ENCODE measurements around the gene SLX9.

SLX9 gene

DNA sequence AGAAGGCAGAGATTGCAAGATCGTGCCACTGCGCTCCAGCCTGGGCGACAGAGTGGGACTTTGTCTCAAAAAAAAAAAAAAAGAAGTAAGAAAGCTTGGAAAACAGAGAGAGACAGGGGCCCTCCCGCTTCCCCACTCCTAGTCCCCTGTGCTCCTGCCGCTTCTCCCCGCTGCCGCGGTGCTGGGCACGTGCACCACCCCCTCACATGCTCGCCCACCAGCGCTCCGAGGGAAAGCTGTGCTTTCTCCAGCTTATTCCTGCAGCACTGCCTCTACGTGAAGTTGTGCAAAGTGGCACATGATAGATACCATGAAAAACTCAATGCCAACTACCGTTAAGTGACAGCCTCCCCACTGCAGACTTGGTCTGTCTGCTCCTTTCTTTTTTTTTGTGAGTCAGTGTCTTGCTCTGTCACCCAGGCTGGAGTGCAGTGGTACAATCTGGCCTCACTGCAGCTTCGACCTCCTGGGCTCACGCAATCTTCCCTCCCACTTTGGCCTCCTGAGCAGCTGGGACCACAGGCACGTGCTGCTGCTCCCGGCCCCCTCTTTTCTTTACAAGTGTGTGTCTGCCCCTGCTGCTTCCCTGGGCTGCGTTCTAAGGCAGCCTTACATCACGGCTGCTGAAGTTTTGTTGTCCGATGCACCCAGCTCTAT is 15.4 kb downstream of the SLX9 start:
- DNase-seq (ENCODE audit: low read depth) = peak; percentile 47
- H3K4me3 ChIP-seq (ENCODE audit: low read depth, low read length) = no peak overlapping the region

DNA sequence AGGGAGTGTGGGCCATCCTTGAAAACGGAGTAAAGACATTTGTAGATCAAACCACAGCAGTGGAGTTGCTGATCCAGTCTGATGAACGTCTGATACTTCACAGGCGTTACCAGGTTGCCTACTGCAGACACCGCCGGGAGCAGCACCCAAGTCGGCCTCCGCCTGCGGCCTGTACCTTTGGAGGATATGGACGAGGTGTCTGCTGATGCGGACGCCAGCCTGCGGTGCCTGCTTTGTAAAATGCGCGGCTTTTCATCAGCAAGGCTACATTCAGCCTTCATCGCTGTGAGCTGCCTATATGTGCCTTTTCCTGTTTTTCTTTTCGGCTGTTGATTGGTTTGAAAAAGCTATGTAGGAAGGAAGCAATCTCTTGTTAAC is 16.0 kb downstream of the SLX9 start:
- H3K4me3 ChIP-seq (ENCODE audit: low read depth, low read length) = no peak overlapping the region
- DNase-seq (ENCODE audit: low read depth) = no peak

DNA sequence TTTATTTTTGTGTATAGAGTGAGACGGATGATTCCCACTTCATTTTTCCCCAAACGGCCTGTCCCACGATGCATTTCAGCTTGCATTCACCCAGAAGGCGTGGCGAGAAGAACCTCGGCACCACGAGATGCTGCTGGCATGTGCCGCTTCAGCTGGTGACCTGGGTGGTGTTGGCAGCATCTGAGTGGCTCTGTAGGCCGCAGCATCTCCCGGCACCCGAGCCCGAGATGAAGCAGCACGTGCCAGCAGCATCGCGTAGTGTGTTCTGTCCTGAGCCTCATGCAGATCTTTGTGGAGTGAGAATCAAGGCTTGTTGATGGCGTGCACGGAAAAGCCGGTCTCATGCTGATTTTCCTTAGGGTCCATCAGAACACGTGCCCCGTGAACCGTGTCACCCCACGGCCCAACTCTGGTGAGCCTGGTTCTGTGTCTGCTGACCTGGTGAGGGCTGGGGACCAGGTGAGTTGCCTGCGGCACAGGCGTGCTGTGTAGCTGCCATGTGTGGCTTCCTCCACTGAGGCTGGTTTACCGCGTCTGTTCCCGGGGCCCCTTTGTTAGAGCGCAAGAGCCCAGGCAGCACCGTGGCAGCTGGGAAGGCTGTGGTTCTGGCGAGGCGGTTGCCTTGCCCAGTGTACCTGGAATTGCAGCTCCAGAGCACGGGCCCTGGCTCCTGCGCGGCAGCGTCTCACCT is 16.7 kb downstream of the SLX9 start:
- no peak for DNase-seq (ENCODE audit: low read depth)
- no peak overlapping the region for H3K4me3 ChIP-seq (ENCODE audit: low read depth, low read length)

DNA sequence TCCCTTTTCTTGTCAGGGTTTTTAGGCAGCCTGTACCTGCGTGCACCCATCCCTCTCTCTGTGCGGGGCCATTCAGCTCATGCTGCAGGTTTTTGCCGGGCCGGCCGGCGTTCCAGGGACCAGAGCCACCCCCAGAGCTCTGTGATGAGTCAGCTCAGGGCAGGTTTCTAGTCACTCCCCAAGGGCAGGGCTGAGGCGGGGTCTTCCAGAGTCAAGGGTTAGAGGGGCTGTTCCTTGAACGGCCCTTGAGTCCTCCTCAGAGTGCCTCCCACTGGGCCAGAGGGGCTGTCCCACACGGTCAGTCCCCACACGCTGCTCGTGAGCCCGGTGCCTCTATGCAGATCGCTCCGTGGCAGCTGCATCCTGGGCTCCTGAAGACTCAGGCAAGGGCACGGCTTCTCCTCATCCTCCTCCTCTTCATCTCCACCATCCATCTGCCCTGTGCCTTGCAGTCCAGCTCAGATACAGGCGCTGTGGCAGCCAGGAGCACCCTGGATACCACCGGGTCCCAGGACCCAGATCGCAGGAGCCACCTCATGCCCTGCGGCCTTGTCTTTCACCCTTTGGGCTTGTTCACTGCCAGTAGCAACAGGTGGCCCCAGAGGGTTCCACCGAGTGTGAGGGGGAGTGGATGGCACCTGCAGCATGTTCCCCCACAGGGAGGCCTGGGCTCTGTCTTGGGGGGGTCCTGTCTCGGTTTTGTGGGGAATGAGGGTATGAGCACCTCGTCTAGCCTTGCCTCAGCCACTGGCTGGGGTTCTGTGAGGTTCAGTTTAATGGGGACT is 17.4 kb downstream of the SLX9 start:
- H3K4me3 ChIP-seq (ENCODE audit: low read depth, low read length) = no peak overlapping the region
- DNase-seq (ENCODE audit: low read depth) = no peak

DNA sequence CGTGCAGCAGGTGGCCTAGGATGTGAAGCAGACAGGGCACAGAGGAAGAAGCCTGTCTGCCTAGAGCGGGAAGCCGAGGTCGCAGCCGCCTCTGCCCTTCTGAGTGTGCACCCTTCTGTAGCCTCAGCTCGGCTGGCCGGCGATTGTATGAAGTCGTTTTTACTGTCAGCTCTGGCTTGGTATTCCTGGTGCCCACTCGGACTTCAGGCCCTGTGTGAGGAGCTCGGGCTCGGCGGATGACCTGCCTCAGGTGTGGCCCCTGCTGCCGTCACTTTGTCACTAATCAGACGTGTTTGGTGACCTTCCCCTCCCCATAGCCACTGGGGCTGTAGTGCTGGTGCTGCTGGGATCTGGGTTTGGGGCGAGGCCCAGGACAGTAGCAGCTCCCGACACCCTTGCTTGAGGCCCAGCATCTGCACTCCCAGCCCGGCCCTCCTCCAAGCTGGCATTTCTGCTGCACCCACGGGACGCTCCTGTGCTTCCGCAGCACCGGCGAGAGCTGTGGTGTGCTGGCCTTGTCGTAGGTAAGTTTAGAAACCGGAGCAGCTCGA is 18.1 kb downstream of the SLX9 start:
- no peak overlapping the region for H3K4me3 ChIP-seq (ENCODE audit: low read depth, low read length)
- no peak for DNase-seq (ENCODE audit: low read depth)

DNA sequence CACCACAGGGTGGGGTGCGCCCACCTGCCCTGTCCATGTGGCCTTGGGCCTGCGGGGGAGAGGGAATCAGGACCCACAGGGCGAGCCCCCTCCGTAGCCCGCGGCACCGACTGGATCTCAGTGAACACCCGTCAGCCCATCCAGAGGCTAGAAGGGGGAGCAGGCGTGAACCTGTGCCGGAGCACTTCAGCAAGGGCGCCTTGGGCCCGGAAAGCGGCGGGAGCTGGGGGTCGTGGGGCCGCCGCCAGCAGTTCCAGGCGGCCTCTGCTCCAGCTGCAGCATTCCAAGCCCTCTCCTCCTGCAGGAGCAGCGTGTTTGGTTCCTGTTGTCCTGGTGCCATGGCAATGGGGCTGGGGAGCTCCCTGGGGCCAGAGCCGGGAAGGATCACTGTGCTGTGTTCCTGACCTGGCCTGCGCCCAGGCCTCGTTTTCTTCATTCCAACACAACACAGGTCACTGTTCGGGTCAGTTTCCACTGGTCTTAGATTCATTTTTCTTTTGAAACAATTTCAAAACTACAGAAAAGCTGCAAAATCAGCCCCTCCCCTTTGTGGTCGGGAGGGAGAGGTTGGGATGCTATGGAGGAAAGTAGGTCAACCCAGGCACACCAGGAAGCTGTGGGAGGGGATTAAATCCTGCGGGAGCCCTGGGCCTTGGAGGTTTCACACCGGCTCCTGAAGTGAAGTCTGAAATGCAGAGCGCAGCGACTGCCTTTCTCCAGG is 18.8 kb downstream of the SLX9 start:
- H3K4me3 ChIP-seq (ENCODE audit: low read depth, low read length) = no peak overlapping the region
- DNase-seq (ENCODE audit: low read depth) = no peak

DNA sequence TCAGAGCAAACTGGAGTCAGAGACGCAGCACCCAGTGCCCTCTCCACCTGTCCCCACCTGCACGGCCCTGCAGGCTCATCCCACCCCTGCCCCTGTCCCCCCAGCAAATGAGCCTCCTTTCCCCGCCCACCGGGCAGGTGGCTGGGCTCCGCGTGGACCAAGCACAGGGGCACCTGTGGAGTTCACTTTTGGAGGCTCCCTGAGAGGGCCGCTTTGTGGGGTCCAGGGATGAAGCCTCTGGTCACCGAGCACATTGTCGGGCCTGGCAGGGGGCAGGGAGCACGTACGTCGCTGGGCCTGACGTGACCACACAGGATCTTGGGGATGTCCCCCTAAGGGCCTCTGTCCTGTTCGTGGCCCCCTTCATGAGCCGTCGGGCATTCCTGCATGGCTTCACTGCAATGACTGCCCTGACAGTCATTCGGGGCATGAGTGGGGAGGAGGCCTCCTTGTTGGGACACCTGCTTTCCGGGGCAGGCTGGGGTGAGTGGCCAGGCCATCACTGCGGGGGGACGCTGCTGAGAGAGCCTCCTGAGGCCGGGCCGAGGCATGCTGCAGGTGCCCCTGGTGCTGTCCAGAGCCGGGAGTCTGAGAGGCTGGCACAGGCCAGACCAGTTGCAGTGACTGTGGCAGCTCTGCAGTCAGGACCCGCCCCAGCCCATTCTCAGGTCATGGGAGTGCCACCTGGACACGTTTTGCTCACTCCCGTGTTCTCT is 19.7 kb downstream of the SLX9 start:
- no peak for DNase-seq (ENCODE audit: low read depth)
- no peak overlapping the region for H3K4me3 ChIP-seq (ENCODE audit: low read depth, low read length)

DNA sequence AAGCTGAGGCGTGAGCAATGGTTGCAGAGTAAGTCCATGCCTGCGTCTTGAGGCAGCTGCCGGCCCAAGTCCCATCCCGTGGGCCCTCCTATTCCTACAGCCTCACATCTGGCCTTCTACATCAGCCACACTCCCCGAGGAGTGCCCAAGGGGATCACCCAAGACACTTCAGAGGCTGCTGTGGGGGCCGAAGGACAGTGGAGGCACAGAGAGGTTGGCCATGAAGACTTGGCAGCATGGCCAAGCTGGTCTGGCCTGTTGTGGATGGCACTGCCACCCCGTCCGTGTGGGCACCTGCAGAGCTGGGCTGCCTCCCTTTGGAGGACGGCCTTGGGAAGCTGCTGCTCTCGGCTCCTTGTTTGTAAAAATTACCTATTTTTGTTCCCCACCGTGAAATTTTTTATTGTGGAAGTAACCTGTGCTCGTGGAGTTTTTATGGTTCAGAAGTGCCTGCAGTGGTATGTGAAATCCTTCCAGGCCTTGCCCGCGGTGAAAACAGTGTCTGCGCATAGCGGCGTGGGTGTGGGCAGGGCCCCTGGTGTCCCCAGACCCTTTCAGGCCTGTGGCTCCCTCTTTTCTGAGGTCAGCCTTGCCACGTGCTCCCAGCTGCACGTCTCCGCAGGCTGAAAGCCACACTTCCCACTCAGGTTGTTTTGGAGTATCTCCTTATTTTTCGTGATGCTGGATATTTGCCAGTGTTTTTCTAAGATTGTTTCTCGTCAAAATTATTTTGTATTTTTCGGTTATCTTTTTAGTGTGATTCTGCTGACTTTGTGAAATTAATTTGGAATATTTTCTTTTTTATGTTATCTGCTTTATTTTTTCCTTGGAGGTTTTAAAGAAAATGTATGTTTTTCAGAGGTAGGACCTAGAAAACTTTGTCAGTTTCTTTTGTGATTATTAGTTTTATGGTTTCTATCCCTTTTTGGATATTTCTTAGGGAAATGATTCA is 20.6 kb downstream of the SLX9 start:
- DNase-seq (ENCODE audit: low read depth) = no peak
- no peak overlapping the region for H3K4me3 ChIP-seq (ENCODE audit: low read depth, low read length)

DNA sequence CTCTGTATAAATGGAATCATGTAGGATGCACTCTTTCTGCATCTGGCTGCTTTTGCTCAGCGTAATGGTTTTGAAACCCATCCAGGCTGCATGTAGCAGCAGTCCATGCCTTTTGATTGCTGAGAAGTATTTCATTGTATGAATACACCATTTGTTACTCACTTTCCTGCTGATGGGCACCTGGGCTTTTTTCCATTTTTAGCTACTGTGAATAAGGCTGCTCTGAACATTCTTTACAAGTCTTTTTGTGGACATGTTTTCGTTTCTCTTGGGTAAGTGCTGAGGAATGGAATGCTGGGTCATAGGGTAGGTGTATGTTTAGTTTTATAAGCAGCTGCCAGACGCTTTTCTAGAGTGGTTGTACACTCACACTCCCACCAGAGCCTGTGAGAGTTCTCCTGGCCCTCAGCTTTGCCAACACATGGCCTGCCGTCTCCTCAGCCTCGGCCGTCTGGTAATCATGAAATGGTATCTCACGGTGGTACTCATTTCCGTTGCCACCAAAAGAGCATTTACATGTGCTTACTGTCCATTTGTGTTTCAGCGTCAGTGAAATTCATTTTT is 22.7 kb downstream of the SLX9 start:
- DNase-seq (ENCODE audit: low read depth) = peak; percentile 99
- no peak overlapping the region for H3K4me3 ChIP-seq (ENCODE audit: low read depth, low read length)

DNA sequence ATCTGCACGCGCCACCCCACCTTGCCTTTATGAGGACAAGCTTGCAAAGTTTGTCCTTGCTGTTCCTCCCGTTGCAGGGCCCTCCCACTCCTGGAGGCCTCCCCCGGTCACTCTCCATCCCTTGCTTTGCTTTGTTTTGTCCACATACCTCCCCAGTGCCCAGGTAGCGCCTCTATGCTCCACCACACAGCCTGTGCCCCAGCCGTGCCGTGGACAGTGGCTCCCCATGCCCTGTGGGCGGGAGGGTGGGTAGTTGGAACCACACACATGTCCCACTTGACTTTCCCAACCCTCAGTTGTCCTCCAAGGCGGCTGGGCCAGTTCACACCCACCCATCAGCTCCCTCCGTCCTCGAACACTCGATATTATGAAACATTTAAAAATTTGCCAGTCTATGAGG is 24.6 kb downstream of the SLX9 start:
- H3K4me3 ChIP-seq (ENCODE audit: low read depth, low read length) = no peak overlapping the region
- no peak for DNase-seq (ENCODE audit: low read depth)

DNA sequence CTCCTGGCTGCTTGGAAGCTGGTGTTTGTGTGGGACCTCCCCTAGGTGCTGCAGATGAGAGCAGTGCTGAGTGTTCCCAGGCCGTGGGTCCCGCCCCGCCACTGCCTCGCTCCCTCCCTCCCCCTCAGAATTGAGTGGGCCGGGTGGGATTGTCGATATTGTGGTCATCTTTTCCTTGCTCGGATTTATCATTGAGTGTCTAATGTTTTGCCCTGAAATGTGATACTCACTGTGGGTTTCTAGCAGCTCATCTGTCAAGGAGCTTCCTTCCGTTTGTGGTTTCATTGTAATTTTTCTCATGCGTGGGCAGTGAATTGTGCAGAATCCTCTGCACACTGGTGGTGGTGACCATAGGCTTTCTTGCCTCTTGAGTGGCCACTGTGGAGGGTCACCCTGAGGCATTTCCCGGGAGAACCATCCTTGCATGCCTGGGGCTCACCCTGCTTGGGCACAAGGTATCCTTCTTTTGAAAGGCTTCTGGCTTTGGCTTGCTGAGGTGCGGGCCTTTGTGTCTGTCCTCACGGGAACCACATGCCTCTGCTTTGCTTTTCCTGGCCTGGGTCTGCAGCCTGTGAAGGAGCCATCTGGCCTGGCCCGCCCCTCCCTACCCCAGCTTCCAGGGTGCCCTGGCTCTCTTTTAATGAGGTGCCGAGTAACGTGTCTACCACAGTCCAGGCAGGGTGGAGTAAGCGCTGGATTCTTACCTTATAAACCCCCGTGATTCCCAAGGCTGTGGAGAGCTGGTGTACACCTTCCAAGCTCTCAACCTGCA is 25.6 kb downstream of the SLX9 start:
- peak; percentile 75 for DNase-seq (ENCODE audit: low read depth)
- H3K4me3 ChIP-seq (ENCODE audit: low read depth, low read length) = no peak overlapping the region

DNA sequence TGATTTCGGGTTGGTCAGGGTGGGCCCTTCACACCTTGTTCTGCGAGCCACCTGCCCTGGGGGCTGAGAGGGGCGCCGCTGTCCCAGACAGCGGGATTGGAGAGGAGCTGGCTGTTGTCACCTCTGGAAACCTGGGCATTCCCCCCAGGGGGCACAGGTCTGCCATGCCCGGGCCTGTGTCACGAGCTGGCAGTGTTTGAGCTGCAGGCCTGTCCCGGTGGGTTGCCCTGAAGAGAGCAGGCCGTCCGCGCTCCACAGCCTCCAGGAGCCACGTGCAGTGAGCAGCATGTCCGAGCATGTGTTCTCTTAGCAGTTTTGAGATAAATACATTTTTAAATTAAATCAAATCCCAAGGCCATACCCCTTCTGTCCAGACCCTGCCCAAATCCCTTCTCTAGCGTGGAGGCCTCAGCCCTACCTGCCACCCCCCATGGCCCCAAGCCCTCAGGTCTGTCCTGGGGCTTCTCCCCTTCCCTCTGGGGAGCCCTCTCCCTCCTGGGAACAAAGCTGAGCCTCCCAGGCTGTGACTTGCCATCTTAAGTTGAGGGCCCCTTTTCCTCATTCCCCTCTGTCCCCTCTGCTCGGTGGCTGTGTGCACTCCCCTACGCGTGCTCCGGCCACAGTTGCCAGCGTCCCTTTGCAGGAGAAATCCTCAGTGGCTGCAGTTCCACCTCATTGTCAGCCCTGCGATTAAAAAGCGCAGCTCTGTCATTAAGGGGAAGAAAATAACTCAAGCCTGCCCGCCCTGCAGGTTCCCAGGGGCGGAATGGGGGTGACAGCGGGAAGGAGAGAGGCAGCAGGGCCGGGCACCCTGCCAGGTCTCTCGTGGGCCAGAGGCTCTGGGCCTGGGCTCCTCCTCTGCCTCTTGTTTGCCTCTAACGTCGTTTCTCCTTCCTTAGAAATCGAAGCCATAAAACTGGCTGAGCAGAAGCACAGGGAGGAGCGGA is 26.6 kb downstream of the SLX9 start:
- no peak for DNase-seq (ENCODE audit: low read depth)
- H3K4me3 ChIP-seq (ENCODE audit: low read depth, low read length) = no peak overlapping the region

DNA sequence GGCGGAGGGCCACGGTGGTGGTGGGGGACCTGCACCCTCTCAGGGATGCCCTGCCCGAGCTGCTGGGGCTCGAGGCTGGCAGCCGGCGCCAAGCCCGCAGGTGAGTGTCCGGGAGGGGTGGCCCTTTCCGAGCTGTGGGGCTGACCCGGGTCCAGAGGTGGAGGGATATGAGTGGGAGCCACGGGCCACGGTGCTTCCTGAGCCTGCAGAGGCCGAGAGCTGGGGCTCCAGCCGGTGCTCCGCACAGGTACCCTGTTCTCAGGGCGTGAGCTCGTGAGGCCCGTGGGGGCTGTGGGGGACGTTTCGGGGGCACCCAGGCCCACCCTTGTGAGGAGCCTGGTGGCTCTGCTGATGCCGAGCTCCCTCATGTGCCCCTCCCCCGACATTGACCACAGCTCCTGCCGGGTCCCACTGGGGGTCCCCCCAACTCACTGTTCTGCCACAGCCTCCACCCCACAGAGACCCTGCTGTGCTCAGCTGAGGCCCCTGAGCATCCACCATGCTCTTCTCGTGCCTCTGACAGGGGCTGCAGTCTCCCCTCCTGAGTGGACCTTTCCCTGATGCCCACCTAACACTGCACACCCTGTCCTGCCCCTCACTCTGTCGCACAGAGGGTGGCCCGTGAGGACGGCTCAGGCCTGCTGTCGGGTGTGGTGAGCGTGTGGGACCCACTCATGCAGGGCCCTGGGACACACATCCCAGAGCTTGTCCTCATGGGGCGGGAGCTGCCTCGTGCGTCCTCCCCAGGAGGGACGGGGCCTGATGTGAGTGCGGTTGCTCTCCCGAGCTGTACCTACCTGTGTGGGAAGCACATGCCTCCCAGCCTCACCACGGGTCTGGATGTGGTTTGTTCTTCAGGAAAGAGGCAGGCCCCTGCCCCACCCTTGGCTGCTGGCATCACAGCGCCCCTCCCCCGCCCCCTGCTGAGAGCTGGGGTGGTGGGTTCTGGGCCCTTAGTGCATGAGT is 27.5 kb downstream of the SLX9 start:
- no peak for DNase-seq (ENCODE audit: low read depth)
- no peak overlapping the region for H3K4me3 ChIP-seq (ENCODE audit: low read depth, low read length)

DNA sequence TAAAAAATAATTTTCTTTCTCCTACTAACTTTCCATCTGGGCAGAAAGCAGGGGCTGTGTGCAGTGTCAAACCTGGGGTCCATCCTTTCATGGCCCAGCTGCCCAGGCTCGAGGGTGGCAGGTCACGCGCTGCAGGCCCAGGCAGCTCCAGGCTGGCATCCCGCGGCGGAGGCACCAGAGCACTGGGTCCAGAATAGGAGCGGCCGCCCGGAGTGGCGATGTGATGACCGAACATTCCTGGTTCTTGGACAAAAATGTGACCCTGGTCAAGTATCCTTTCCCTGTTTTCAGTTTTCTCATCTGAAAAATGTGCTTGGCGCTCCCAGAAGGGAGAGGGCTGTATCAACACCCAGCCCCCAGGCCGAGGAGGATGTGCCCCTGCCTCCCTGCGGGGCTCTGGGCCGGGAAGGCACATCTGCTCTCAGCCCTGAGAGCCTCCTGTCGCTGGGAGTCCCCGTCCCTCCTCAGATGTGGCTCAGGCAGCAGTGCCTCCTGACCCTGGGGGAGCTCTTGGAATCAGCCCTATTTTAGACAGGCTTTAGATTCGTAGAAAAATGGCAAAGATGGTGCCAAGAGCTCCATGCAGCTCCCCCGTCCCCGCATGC is 29.3 kb downstream of the SLX9 start:
- DNase-seq (ENCODE audit: low read depth) = no peak
- no peak overlapping the region for H3K4me3 ChIP-seq (ENCODE audit: low read depth, low read length)

All from skeletal muscle cell (primary cell).